HCT116 (cell line): ENCODE measurements around the gene NF2. TPM values are rescaled to one million over a fixed set of nuclear protein-coding genes. Genes with fewer than 3 reads are reported as not detected.

Source experiments
- ATAC-seq: fragments of 200-7000 bp; cut with Tn5 transposase; 2 replicates; pipeline ENCODE4 v1.9.1; 2020; ENCODE audit warnings: mild to moderate bottlenecking, moderate library complexity
- BruUV-seq: library from RNA; stranded (reverse); fragments of 400-500 nt; replicated peaks from 2 replicates; lab custom pipeline; 2021; lab: Mats Ljungman, UMichigan
- CTCF ChIA-PET: fragments of 300-600 bp; sonication (Branson Sonifier 250); formaldehyde crosslinking; loops from one replicate; lab custom pipeline; 2021; ENCODE audit warnings: antibody characterized with exemption; lab: Charles Lee
- POLR2A ChIA-PET: fragments of 300-600, 350-600 bp; sonication (Branson Sonifier 250); formaldehyde crosslinking; loops from one replicate; lab custom pipeline; 2021; ENCODE audit warnings: antibody characterized with exemption; lab: Charles Lee
- RAD21 ChIA-PET, 2 experiments: fragments of 300-600 bp; sonication (Branson Sonifier 250); formaldehyde crosslinking; loops; one replicate each; lab custom pipeline; 2023; ENCODE audit warnings: low total read pairs in 2 of 2; ENCODE audit not compliant: uncharacterized antibody in 2 of 2, unreplicated experiment in 2 of 2, low non-redundant PET in 1 of 2; lab: Charles Lee
- DNase-seq: peaks from one replicate; pipeline ENCODE4 v3.0.0-alpha.2; 2010; ENCODE audit warnings: low read depth, low spot score
- H2AFZ ChIP-seq: fragments of 200-600 bp; shearing (Covaris generic), sonication (generic); 2 replicates; pipeline ENCODE4 v1.6.1; 2017; ENCODE audit warnings: low read depth, mixed run types, mixed read lengths, antibody characterized with exemption, low read length; ENCODE audit not compliant: poor library complexity, severe bottlenecking
- H3K27ac ChIP-seq: 2 replicates; pipeline ENCODE4 v1.5.1; 2012; ENCODE audit warnings: low read depth, low read length
- H3K27me3 ChIP-seq: fragments of 200-600 bp; sonication (generic); 2 replicates; pipeline ENCODE4 v1.6.1; 2016; ENCODE audit warnings: mixed run types, low read length, mixed read lengths; ENCODE audit not compliant: insufficient read depth
- H3K36me3 ChIP-seq, 2 experiments: fragments of 200-500 bp in 1 of 2; fragments of 200-600 bp in 1 of 2; sonication (Bioruptor generic) in 1 of 2; sonication (generic) in 1 of 2; 2 replicates each; pipeline versions ENCODE4 v1.5.1 to v1.6.1; 2014 to 2016; ENCODE audit warnings: low read length in 2 of 2, inconsistent platforms in 1 of 2, mixed read lengths in 1 of 2, mixed run types in 1 of 2; ENCODE audit not compliant: insufficient read depth in 2 of 2, control insufficient read depth in 1 of 2
- H3K4me1 ChIP-seq, 2 experiments: fragments of 200-600 bp in 1 of 2; sonication (generic) in 1 of 2; 2 replicates each; pipeline versions ENCODE4 v1.5.1 to v1.6.1; 2012 to 2017; ENCODE audit warnings: low read length in 2 of 2, inconsistent platforms in 1 of 2, mild to moderate bottlenecking in 1 of 2, mixed read lengths in 1 of 2, mixed run types in 1 of 2, moderate library complexity in 1 of 2; ENCODE audit not compliant: insufficient read depth in 2 of 2, control insufficient read depth in 1 of 2
- H3K4me2 ChIP-seq: fragments of 200-600 bp; sonication (generic); 2 replicates; pipeline ENCODE4 v1.6.1; 2017; ENCODE audit warnings: mixed run types, low read length, mixed read lengths
- H3K4me3 ChIP-seq, 2 experiments: fragments of 200-600 bp in 1 of 2; sonication (generic) in 1 of 2; replicated peaks in 1 of 2; 2 replicates each; pipeline ENCODE4 v1.5.1; 2011 to 2016; ENCODE audit warnings: low read length in 2 of 2, control low read depth in 1 of 2, low read depth in 1 of 2, mild to moderate bottlenecking in 1 of 2, mixed read lengths in 1 of 2, mixed run types in 1 of 2
- H3K79me2 ChIP-seq: fragments of 200-600 bp; sonication (generic); 2 replicates; pipeline ENCODE4 v1.6.1; 2017; ENCODE audit warnings: mild to moderate bottlenecking, mixed run types, low read length, moderate library complexity, mixed read lengths; ENCODE audit not compliant: insufficient read depth
- H3K9ac ChIP-seq: fragments of 200-600 bp; sonication (generic); 2 replicates; pipeline ENCODE4 v1.6.1; 2016; ENCODE audit warnings: low read length, mixed read lengths
- H3K9me2 ChIP-seq: fragments of 200-600 bp; sonication (generic), shearing (Covaris generic); 2 replicates; pipeline ENCODE4 v1.6.1; 2017; ENCODE audit warnings: mixed run types, mild to moderate bottlenecking, moderate library complexity; ENCODE audit not compliant: insufficient read depth
- H3K9me3 ChIP-seq, 2 experiments: fragments of 200-500 bp in 1 of 2; fragments of 200-600 bp in 1 of 2; sonication (Bioruptor generic) in 1 of 2; sonication (generic) in 1 of 2; 2 replicates each; pipeline ENCODE4 v1.6.1; 2014 to 2017; ENCODE audit warnings: low read length in 2 of 2, mixed read lengths in 2 of 2, inconsistent platforms in 1 of 2, low read depth in 1 of 2, mild to moderate bottlenecking in 1 of 2, mixed run types in 1 of 2, moderate library complexity in 1 of 2; ENCODE audit not compliant: control insufficient read depth in 1 of 2, insufficient read depth in 1 of 2
- H4K20me1 ChIP-seq: fragments of 200-600 bp; sonication (generic), shearing (Covaris generic); 2 replicates; pipeline ENCODE4 v1.6.1; 2017; ENCODE audit warnings: mixed run types, mild to moderate bottlenecking, moderate library complexity; ENCODE audit not compliant: insufficient read depth
- ATF3 ChIP-seq: IDR thresholded peaks from 2 replicates; pipeline ENCODE4 v1.6.1; 2012
- CEBPB ChIP-seq: IDR thresholded peaks from 2 replicates; pipeline ENCODE4 v1.6.1; 2012; ENCODE audit warnings: low read depth
- CTCF ChIP-seq, 3 experiments: fragments of 200-600 bp in 1 of 3; sonication (generic) in 1 of 3; IDR thresholded peaks in 2 of 3; conservative IDR thresholded peaks in 1 of 3; 2 replicates each; pipeline ENCODE4 v1.5.1; 2012 to 2017; ENCODE audit warnings: low read depth in 2 of 3, low read length in 2 of 3, antibody characterized with exemption in 1 of 3, borderline replicate concordance in 1 of 3, control low read depth in 1 of 3, mild to moderate bottlenecking in 1 of 3, mixed read lengths in 1 of 3, mixed run types in 1 of 3, moderate library complexity in 1 of 3; ENCODE audit not compliant: insufficient read depth in 1 of 3
- EZH2 ChIP-seq: fragments of 200-600 bp; sonication (generic); IDR thresholded peaks from 2 replicates; pipeline ENCODE4 v1.6.1; 2017; ENCODE audit warnings: antibody characterized with exemption, mixed run types
- FOSL1 ChIP-seq: IDR thresholded peaks from 2 replicates; pipeline ENCODE4 v1.6.1; 2012; ENCODE audit warnings: low read depth
- JUND ChIP-seq: IDR thresholded peaks from 2 replicates; pipeline ENCODE4 v1.6.1; 2012
- MAX ChIP-seq: IDR thresholded peaks from 2 replicates; pipeline ENCODE4 v1.6.1; 2012
- POLR2AphosphoS5 ChIP-seq: IDR thresholded peaks from 2 replicates; pipeline ENCODE4 v1.6.1; 2011; ENCODE audit warnings: mild to moderate bottlenecking, low read depth, low read length, moderate library complexity
- RAD21 ChIP-seq: IDR thresholded peaks from 2 replicates; pipeline ENCODE4 v1.6.1; 2012; ENCODE audit warnings: low read depth, mild to moderate bottlenecking
- REST ChIP-seq: IDR thresholded peaks from 2 replicates; pipeline ENCODE4 v1.6.1; 2012; ENCODE audit warnings: low read depth
- SRF ChIP-seq: IDR thresholded peaks from 2 replicates; pipeline ENCODE4 v1.6.1; 2012; ENCODE audit warnings: low read depth
- YY1 ChIP-seq: IDR thresholded peaks from 2 replicates; pipeline ENCODE4 v1.6.1; 2011; ENCODE audit warnings: low read length, low read depth, moderate library complexity, mild to moderate bottlenecking; ENCODE audit not compliant: insufficient replicate concordance; ENCODE audit errors: extremely low read depth
- ZBTB33 ChIP-seq: IDR thresholded peaks from 2 replicates; pipeline ENCODE4 v1.6.1; 2011; ENCODE audit warnings: mild to moderate bottlenecking, low read length, moderate library complexity; ENCODE audit not compliant: insufficient replicate concordance; ENCODE audit errors: extremely low read depth
- intact Hi-C: fragments of 100-400 bp; cut with micrococcal nuclease; formaldehyde crosslinking; loops from 2 replicates; pipeline ENCODE4 v1.10.0; 2022
- total RNA-seq: library from RNA; stranded (reverse); gene quantifications from one replicate; pipeline ENCODE4 v1.2.1, GENCODE V29; 2021; ENCODE audit not compliant: unreplicated experiment

NF2 gene
- total RNA-seq, 1 experiment from 2014 or later: 70.2 TPM

GRCh38 chr22:29555065-29555644 is 48.3 kb upstream of the NF2 start (continued):
- no peak for TF ChIP-seq ZBTB33
- no peak for TF ChIP-seq ATF3
- no peak for TF ChIP-seq CEBPB
- no peak for TF ChIP-seq POLR2AphosphoS5
- TF ChIP-seq EZH2: no peak
- TF ChIP-seq, all 23 proteins: peak for 0

GRCh38 chr22:29559030-29559429 is 44.4 kb upstream of the NF2 start:
- Histone ChIP-seq H3K4me1 (peaks cover 7 to 8% of the 10 kb centered on the region in 2 experiments; a peak in 3 of 4 replicates), H3K36me3 (peaks cover 8 to 48% of the 10 kb centered on the region in 2 experiments; a peak in 3 of 4 replicates), H3K27ac (no peak overlapping the region), H3K4me2 (no peak overlapping the region), H3K9ac (no peak overlapping the region), H4K20me1 (no peaks in the 10 kb centered on the region), H3K27me3 (no peaks in the 10 kb centered on the region), H3K4me3 (no peak overlapping the region), H3K9me2 (no peaks in the 10 kb centered on the region), H2AFZ (no peak overlapping the region), H3K9me3 (no peaks in the 10 kb centered on the region), H3K79me2 (no peaks in the 10 kb centered on the region)
- BruUV-seq: no TSS peak
- DNase-seq: no peak
- ChIA-PET RAD21 (no interaction called here), CTCF (interaction anchor here (0.7 kb wide), 1 partner anchor 11 kb away, joined by 3 read pairs; no protein-coding TSS in a partner anchor), POLR2A (no interaction called here)
- no peak for ATAC-seq
- TF ChIP-seq RAD21: no peak
- TF ChIP-seq SRF: no peak
- TF ChIP-seq CEBPB: no peak
- no peak for TF ChIP-seq MAX
- no peak for TF ChIP-seq FOSL1
- no peak for TF ChIP-seq JUND
- no peak for TF ChIP-seq YY1
- no peak for TF ChIP-seq CTCF (IDR thresholded peaks at IDR 0.05 in 2 of 3, conservative IDR thresholded peaks at IDR 0.05 in 1 of 3; ENCODE audit: borderline replicate concordance in 1 of 3, insufficient read depth in 1 of 3, low read depth in 2 of 3, low read length in 2 of 3)
- no peak for TF ChIP-seq REST
- intact Hi-C loops: no loop called here
